Prostate gland (tissue), 2 donors: ENCODE results near the gene ZNF430. TPM values are rescaled to one million over a fixed set of nuclear protein-coding genes. Genes with fewer than 3 reads are reported as not detected.

Experiments used
- DNase-seq: peaks from one replicate; pipeline ENCODE4 v3.0.0-alpha.2; 2019; ENCODE audit warnings: low spot score
- H3K27ac ChIP-seq, 2 donors: fragments of 200-600 bp; sonication (generic); 2 replicates each; pipeline ENCODE4 v1.5.1; 2017 to 2019
- H3K27me3 ChIP-seq: fragments of 200-600 bp; sonication (generic); replicated peaks from 2 replicates; pipeline ENCODE4 v1.5.1; 2019; ENCODE audit not compliant: insufficient read depth
- H3K36me3 ChIP-seq, 2 donors: fragments of 200-600 bp; sonication (generic); 1 replicate in 1 of 2; 2 replicates in 1 of 2; pipeline versions ENCODE4 v1.5.1 to v1.8.1; 2017 to 2019
- H3K4me1 ChIP-seq: fragments of 200-600 bp; sonication (generic); replicated peaks from 2 replicates; pipeline ENCODE4 v1.5.1; 2019
- H3K4me3 ChIP-seq, 2 donors: fragments of 200-600 bp; sonication (generic); 2 replicates each; pipeline ENCODE4 v1.5.1; 2017 to 2019
- H3K9me3 ChIP-seq: fragments of 200-600 bp; sonication (generic); 2 replicates; pipeline ENCODE4 v1.5.1; 2017
- CTCF ChIP-seq, 4 experiments: fragments of 200-600 bp in 2 of 4; fragments of 450-650 bp in 2 of 4; sonication (generic) in 2 of 4; IDR thresholded peaks; 1 replicate in 3 of 4; 2 replicates in 1 of 4; pipeline ENCODE4 v1.5.1; 2016 to 2019; ENCODE audit warnings: antibody characterized with exemption in 4 of 4, mild to moderate bottlenecking in 2 of 4, moderate library complexity in 2 of 4
- POLR2A ChIP-seq: fragments of 450-650 bp; IDR thresholded peaks from one replicate; pipeline ENCODE4 v1.6.1; 2016; ENCODE audit warnings: antibody characterized with exemption, mild to moderate bottlenecking
- POLR2AphosphoS5 ChIP-seq: sonication (generic); formaldehyde crosslinking; IDR thresholded peaks from one replicate; pipeline ENCODE4 v1.6.1; 2017; ENCODE audit warnings: antibody characterized with exemption
- WGBS: methylation state at CpG from one replicate; pipeline ENCODE4 v1.1.5; 2018; 5-methylcytosine and 5-hydroxymethylcytosine counted together
- intact Hi-C: fragments of 100-400 bp; cut with DNase I; formaldehyde crosslinking; loops from one replicate; pipeline ENCODE4 v1.14.2; 2022
- small RNA-seq, 2 donors: library from RNA; depleted of rRNA; stranded (forward); fragments of <200 nt; gene quantifications; one replicate each; pipeline ENCODE3, GENCODE V24; 2016
- total RNA-seq, 2 donors: library from RNA; depleted of rRNA; stranded (reverse); fragments of >200 nt; gene quantifications; one replicate each; pipeline ENCODE4 v1.1.0, GENCODE V29; 2016

ZNF430 gene
- total RNA-seq, 2 donors from 2014 or later: 9.3 to 11.9 TPM

- TF ChIP-seq CTCF (IDR thresholded peaks at IDR 0.05) (no peak), POLR2AphosphoS5 (no peak), POLR2A (no peak)
- H3K36me3 ChIP-seq: no peaks in the 10 kb centered on the region
- no peaks in the 10 kb centered on the region for H3K9me3 ChIP-seq
- 100% methylated on average over 1 of the region's 1 CpG for WGBS
- DNase-seq: no peak
- no peaks in the 10 kb centered on the region for H3K27me3 ChIP-seq
- intact Hi-C loops: no loop called here
- no peak overlapping the region for H3K27ac ChIP-seq
- H3K4me1 ChIP-seq: no peaks in the 10 kb centered on the region
- no peak overlapping the region for H3K4me3 ChIP-seq
These were observed 74.0 kb downstream of the ZNF430 start for GRCh38 chr19:21094347-21095025.

GRCh38 chr19:21098291-21098690 lies 77.8 kb downstream of the ZNF430 start:
- intact Hi-C loops: no loop called here
- TF ChIP-seq POLR2A: no peak
- no peak for TF ChIP-seq CTCF (IDR thresholded peaks at IDR 0.05)
- TF ChIP-seq POLR2AphosphoS5: no peak
- H3K27me3 ChIP-seq: no peaks in the 10 kb centered on the region
- H3K36me3 ChIP-seq: no peaks in the 10 kb centered on the region
- 66% methylated on average over 2 of the region's 2 CpGs for WGBS
- no peak for DNase-seq
- H3K4me1 ChIP-seq: no peaks in the 10 kb centered on the region
- H3K27ac ChIP-seq: no peak overlapping the region
- H3K9me3 ChIP-seq: no peaks in the 10 kb centered on the region
- H3K4me3 ChIP-seq: no peak overlapping the region

DNA sequence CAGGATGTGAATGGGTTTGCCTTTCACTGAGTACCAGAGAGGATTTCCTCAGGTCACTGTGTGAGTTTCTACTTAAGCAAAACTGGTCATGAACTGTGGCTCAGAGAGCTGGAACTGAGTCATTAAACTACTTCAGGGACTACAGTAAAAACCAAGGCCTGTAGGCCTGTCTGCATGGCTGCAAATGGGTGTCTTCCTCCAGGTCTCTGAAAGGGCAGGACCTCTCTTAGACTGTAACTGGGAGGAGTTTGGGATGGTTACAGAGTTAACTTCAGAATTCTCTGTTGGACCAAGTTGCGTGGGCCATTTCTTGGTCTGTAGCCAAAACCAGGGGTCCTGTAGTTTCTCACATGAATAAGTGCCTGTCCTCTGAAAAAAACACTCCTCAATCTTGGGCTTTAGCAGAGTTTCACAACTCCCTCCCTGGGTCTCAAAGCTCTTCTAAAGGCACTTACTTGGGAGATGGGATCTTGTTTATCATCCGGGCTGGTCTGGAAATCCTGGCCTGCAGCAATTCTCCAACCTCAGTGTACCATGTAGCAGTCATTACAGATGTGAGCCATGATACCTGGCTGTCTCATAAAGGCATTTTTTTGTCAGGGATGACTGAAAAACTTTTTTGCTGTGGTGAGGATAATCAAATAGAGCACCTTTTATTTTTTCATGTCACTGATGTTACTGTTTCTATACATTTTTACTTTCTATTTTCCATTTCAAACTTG lies 81.2 kb downstream of the ZNF430 start:
- DNase-seq: no peak
- Histone ChIP-seq H3K4me1 (no peaks in the 10 kb centered on the region), H3K27ac (no peak overlapping the region), H3K9me3 (no peaks in the 10 kb centered on the region), H3K4me3 (no peak overlapping the region), H3K36me3 (no peaks in the 10 kb centered on the region), H3K27me3 (no peaks in the 10 kb centered on the region)
- intact Hi-C loops: no loop called here
- 91% methylated on average over 2 of the region's 2 CpGs for WGBS
- TF ChIP-seq POLR2A (no peak), POLR2AphosphoS5 (no peak), CTCF (IDR thresholded peaks at IDR 0.05) (no peak)

- no peaks in the 10 kb centered on the region for H3K36me3 ChIP-seq
- no peaks in the 10 kb centered on the region for H3K9me3 ChIP-seq
- no peaks in the 10 kb centered on the region for H3K27me3 ChIP-seq
- H3K4me3 ChIP-seq: no peak overlapping the region
- no peaks in the 10 kb centered on the region for H3K4me1 ChIP-seq
- no peak overlapping the region for H3K27ac ChIP-seq
- intact Hi-C loops: no loop called here
- TF ChIP-seq POLR2A: no peak
- TF ChIP-seq CTCF (IDR thresholded peaks at IDR 0.05): no peak
- TF ChIP-seq POLR2AphosphoS5: no peak
- DNase-seq: no peak
These were observed 88.7 kb downstream of the ZNF430 start for GRCh38 chr19:21109116-21109515.

Small RNAs within 50 kb of the gene (small RNA-seq; reads per million reads assigned to genes)
- gene AC008739.3: 0 reads per million in 2 donors

Other genes with a start within 250 kb of the ZNF430 start
- 10 to 100 TPM in 1 of 2 donors, 1 to 10 TPM in 1; 3.6 to 13.5 TPM for gene ZNF66, start 244.4 kb upstream of the ZNF430 start, total RNA-seq
- 10 to 100 TPM; 10.9 to 23.5 TPM for gene ZNF85, start 97.4 kb upstream of the ZNF430 start, total RNA-seq
- 10 to 100 TPM; 19.5 to 27.7 TPM for gene ZNF714, start 61.5 kb downstream of the ZNF430 start, total RNA-seq
- 10 to 100 TPM; 12.7 to 54.7 TPM for gene ZNF431, start 121.4 kb downstream of the ZNF430 start, total RNA-seq